HG03045 (cell line): ENCODE results near the gene EIF4G1.

Source experiments
- ATAC-seq: cut with Tn5 transposase; IDR thresholded peaks from one replicate; pipeline ENCODE4 v1.9.1; 2021; ENCODE audit warnings: mild to moderate bottlenecking, moderate library complexity; ENCODE audit not compliant: unreplicated experiment

EIF4G1 gene

GRCh38 chr3:184300378-184300720 is 14.1 kb upstream of the EIF4G1 start:
- ATAC-seq = no peak

- no peak for ATAC-seq
Measured at GRCh38 chr3:184305577-184305976, 8.8 kb upstream of the EIF4G1 start.

- ATAC-seq = no peak
Measured at GRCh38 chr3:184306341-184306972, 7.9 kb upstream of the EIF4G1 start.

- ATAC-seq = no peak
Measured at GRCh38 chr3:184307915-184308314, 6.5 kb upstream of the EIF4G1 start.

GRCh38 chr3:184308744-184309143 is 5.7 kb upstream of the EIF4G1 start:
- ATAC-seq = no peak

GRCh38 chr3:184311633-184312032 is 2.8 kb upstream of the EIF4G1 start:
- no peak for ATAC-seq

- ATAC-seq = peak; percentile 44
Measured at GRCh38 chr3:184314700-184315542, 515 bp downstream of the EIF4G1 start.

- peak; percentile 5 for ATAC-seq
Measured at GRCh38 chr3:184315543-184315867, 1.1 kb downstream of the EIF4G1 start.

- ATAC-seq = no peak
Measured at GRCh38 chr3:184315871-184316661, 1.7 kb downstream of the EIF4G1 start.

- no peak for ATAC-seq
Measured at GRCh38 chr3:184316792-184317191, 2.4 kb downstream of the EIF4G1 start.

- no peak for ATAC-seq
Measured at GRCh38 chr3:184317201-184317600, 2.8 kb downstream of the EIF4G1 start.

- no peak for ATAC-seq
Measured at GRCh38 chr3:184320104-184320445, 5.7 kb downstream of the EIF4G1 start.

- no peak for ATAC-seq
Measured at GRCh38 chr3:184321666-184322065, 7.3 kb downstream of the EIF4G1 start.

GRCh38 chr3:184322731-184323487 is 8.5 kb downstream of the EIF4G1 start:
- ATAC-seq = no peak

GRCh38 chr3:184323696-184324095 is 9.3 kb downstream of the EIF4G1 start:
- no peak for ATAC-seq

- no peak for ATAC-seq
Measured at GRCh38 chr3:184325269-184325668, 10.9 kb downstream of the EIF4G1 start.

GRCh38 chr3:184325715-184326369 is 11.4 kb downstream of the EIF4G1 start:
- no peak for ATAC-seq

- ATAC-seq = no peak
Measured at GRCh38 chr3:184327171-184327570, 12.8 kb downstream of the EIF4G1 start.

GRCh38 chr3:184328516-184328915 is 14.1 kb downstream of the EIF4G1 start:
- ATAC-seq = no peak

GRCh38 chr3:184332370-184333090 is 18.1 kb downstream of the EIF4G1 start:
- ATAC-seq = no peak
